CD4-positive, alpha-beta T cell treated with Interleukin-21 for 1 hour (primary cell): Measurements from ENCODE around the gene SSC4D.
"Not testable (repeated sequence)": the region's sequence is repeated elsewhere in the genome, so short reads cannot be mapped to it uniquely, and the experiment has no call there.

ENCODE experiments used
- DNase-seq: peaks from one replicate; pipeline ENCODE4 v3.0.0-alpha.2; 2020

The SSC4D gene

GRCh38 chr7:76381814-76382213, 27.7 kb downstream of the SSC4D start:
- DNase-seq: no peak

GRCh38 chr7:76380623-76380966, 28.9 kb downstream of the SSC4D start:
- DNase-seq: no peak

GRCh38 chr7:76377186-76377918, 32.1 kb downstream of the SSC4D start:
- no peak for DNase-seq

- DNase-seq: no peak
These were observed 34.2 kb downstream of the SSC4D start for GRCh38 chr7:76375251-76375650.

GRCh38 chr7:76372984-76373833, 36.3 kb downstream of the SSC4D start:
- DNase-seq: no peak

GRCh38 chr7:76371396-76371795, 38.1 kb downstream of the SSC4D start:
- DNase-seq: no peak

GRCh38 chr7:76369018-76369417, 40.5 kb downstream of the SSC4D start:
- DNase-seq: no peak

GRCh38 chr7:76368190-76368589, 41.3 kb downstream of the SSC4D start:
- DNase-seq: no peak

GRCh38 chr7:76364198-76364584, 45.3 kb downstream of the SSC4D start:
- DNase-seq: no peak

GRCh38 chr7:76363754-76364153, 45.7 kb downstream of the SSC4D start:
- not testable (repeated sequence) for DNase-seq

- DNase-seq: no peak
These were observed 49.4 kb downstream of the SSC4D start for GRCh38 chr7:76359978-76360638.

- DNase-seq: peak; percentile 98
These were observed 50.2 kb downstream of the SSC4D start for GRCh38 chr7:76359111-76359977.

- peak; percentile 87 for DNase-seq
These were observed 50.9 kb downstream of the SSC4D start, which contains the start of gene YWHAG for GRCh38 chr7:76358481-76359110. Gene YWHAG (minus strand): TSS chr7:76358991. CDS start chr7:76358808, 183 bp downstream.

GRCh38 chr7:76358011-76358480, 51.5 kb downstream of the SSC4D start:
- peak; percentile 46 for DNase-seq

- no peak for DNase-seq
These were observed 52.0 kb downstream of the SSC4D start for GRCh38 chr7:76357475-76358010.

- DNase-seq: no peak
These were observed 52.7 kb downstream of the SSC4D start for GRCh38 chr7:76356823-76357222.

GRCh38 chr7:76356115-76356514, 53.4 kb downstream of the SSC4D start:
- DNase-seq: no peak

- no peak for DNase-seq
These were observed 54.3 kb downstream of the SSC4D start for GRCh38 chr7:76354981-76355730.

- no peak for DNase-seq
These were observed 55.0 kb downstream of the SSC4D start for GRCh38 chr7:76354516-76354915.

- DNase-seq: no peak
These were observed 55.8 kb downstream of the SSC4D start for GRCh38 chr7:76353744-76354143.

- DNase-seq: no peak
These were observed 57.3 kb downstream of the SSC4D start for GRCh38 chr7:76352193-76352592.
